ENCODE measurements around the gene ROR2.

DNA sequence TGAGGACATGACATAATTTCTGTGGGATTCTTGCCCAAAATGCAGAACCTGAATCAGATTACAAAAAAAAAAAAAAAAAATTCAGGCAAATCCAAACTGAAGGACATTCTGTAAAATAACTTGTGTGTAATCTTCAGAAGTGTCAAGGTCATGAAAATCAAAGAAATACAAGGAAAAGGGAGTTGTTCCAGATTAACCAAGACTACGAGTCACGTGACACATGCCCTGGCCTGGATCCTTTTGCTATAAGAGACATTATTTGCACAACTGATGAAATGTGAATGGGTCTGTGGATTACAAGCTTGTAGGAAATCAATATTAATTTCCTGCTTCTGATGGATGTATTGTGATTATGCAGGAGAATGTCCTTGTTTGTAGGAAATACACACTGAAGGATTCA is 309.6 kb downstream of the ROR2 start:
- no peak for TF ChIP-seq CTCF (IDR thresholded peaks at IDR 0.05)
- no peak for TF ChIP-seq POLR2A (IDR thresholded peaks at IDR 0.05)

Data from Peyer's patch (tissue), 4 donors.